ENCODE measurements around the gene ANKS1A.

The ANKS1A gene

GRCh38 chr6:35044761-35045421 is 155.8 kb downstream of the ANKS1A start:
- DNase-seq: no peak

- no peak for DNase-seq
Measured at GRCh38 chr6:35046103-35046502, 157.0 kb downstream of the ANKS1A start.

DNA sequence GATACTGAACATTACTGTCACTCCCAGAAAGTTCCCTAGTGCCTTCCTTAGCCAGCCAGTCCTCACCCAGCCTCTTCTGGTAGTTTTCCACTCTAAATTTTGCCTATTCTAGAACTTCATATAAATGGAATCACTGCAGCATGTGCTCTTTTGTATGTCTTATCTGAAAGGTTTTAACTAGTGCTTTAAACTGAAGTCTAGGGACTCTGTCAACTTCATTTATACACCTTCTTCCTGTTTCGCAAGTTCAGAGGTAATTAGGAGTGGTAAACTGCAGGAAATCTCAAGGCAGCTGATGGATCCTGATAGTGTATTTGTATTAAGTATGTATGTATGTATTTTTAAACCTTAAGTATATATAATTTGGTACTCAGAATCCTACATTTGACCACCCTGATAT is 157.8 kb downstream of the ANKS1A start:
- no peak for DNase-seq

DNA sequence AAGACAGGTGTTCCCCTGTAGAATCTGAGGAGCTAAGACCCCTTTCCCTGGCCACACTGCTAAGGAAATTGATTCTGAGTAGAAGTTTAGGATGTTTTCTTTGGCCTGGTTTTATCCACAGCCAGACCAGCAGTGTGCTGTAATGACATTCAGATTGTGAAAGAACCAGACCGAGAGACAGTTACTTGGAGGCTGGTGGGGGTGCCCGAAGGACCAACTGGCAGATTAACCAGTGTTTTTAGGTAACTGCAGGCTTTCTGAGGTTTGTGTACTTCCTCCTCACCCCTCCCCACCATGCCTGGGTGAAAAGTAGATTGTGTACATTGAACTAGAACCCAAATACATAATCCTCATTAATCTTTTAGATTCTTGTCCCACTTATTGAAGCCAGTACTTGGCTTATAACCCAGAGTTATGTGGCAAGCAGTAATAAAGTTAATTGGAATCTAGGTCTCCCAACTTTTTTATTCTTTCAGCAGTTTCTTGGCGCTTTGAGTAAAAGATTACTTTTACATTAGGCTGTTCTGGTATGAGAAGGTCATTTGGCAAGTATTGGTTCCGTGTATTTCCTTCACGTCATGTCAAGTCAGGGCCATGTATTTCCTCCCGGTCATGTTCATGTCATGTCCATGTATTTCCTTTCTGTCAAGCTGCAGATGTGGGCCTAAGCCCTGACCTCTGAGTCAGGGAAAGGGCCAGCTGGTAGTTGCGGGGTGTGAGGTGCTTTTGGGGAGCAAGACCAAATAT is 158.4 kb downstream of the ANKS1A start:
- DNase-seq: no peak

DNA sequence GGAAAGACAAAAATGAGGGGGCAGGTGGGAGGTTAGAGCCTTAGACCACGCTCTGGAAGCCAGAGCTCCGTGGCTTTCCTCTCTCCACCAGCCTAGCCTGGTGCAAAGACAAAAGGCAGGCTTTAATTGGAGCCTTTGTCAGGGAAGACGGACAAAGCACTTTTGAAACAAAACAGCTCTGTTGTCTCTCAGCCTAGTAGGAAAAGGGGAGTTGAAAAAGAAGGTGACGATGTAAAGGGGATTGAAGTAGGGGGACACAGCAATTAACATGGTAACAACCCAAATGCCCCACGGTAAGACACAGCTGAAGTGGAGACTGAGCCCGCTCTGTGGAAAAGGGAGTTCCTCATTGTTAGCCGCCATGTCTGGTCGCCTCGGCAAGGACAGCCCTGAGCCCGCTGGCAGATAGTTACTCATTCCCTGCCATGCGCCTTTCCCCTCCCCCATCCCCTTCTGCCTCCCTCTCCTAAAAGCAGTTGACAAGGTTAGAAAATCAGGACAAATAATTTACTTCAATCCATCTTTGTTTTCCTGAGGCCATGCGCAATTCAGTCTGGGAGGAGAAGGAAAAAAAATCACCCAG is 159.1 kb downstream of the ANKS1A start:
- DNase-seq: no peak

DNA sequence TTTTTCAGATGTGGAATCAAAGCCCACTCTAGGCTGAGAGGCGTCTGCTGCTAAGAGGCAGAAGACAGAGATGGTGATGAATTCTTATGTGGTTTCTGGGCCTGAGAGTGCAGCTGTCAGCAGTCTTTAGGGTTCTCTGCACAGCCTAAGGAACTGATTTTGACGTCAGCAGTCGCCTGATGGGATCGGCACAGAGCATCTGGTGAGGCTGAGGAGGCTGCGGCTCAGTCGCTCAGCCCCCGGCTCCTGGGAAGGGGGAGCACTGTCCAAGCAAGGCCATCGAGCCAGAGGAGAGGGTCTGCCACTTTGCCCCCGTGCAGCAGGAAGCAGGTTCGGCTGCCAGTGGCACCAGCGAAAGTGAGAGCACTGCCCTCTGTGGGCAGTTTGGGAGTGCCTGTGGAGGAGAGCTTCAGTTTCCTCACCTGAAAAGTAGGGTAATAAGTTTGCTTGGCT is 159.6 kb downstream of the ANKS1A start:
- peak; percentile 18 for DNase-seq

DNA sequence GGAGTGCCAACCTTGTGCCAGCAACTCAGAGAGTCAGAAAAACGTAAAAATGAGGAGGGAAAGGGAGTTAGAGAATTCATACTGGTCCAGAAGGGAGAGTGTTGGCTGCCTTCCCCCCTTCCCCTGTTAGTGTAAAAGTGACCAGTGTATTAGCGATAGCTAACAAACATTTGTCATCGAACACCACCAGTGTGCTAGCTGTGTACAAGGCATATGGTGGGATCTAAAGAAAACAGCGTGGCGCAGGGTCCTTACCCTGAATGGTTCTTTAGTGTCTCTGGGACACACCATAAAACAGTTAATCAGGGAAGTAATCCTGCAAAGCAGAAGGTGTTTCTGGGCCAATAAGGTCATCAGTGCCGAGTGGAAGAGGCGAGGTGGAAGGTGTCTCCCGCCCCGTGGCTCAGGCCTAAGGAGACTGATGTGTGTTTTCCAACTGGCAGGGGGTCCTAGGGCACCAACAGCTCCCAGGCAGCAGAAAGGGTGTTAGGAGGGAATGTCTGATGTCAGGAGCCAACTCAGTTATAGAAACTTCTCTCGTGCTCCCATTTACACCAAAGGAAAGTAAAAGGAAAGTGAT is 160.2 kb downstream of the ANKS1A start:
- no peak for DNase-seq

- no peak for DNase-seq
Measured at GRCh38 chr6:35049900-35050756, 161.1 kb downstream of the ANKS1A start.

DNA sequence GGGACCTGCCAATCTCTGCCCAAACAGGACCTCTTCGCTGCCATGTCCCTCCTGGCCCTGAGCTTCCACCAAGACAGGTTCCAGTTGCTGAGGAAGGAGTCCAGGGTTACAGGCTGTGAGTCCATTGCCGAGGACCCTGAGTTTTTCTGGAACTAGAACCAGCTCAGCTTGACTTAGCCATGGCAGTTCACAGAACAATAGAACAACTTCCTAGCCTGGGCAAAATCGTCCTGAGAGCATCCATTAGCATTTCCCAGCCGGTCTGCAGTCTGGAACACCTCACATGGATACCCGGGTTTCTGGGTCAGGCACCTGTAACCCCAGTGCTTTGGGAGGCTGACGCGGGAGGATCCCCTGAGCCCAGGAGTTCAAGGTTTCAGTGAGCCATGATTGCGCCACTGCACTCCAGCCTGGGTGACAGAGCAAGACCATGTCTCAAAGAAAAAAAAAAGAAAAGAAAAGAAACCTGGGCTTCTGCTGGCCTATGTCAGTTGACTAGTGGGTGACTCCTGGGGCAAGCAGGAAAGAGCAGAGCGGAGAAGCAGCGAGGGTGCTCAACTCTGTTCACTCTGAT is 161.8 kb downstream of the ANKS1A start:
- DNase-seq: no peak

DNA sequence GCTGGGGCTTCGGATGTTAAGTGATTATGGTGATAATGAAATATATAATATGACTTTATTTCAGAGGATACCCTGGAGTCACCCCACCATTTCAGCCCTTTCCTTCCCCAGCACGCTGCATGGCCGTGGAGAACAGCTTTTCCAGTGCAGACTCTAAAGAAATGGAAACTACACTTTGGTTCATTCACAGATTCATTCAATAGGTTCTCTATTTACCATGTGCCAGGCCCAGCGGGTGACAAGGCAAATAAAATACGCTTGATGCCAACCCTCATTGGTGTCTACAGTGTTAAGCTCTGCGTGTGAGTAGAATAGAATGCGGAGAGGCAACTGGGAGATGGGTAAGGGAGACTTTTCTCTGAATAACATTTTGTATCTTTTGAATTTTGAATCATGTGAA is 162.3 kb downstream of the ANKS1A start:
- no peak for DNase-seq

- DNase-seq: no peak
Measured at GRCh38 chr6:35051997-35052583, 163.0 kb downstream of the ANKS1A start.

DNA sequence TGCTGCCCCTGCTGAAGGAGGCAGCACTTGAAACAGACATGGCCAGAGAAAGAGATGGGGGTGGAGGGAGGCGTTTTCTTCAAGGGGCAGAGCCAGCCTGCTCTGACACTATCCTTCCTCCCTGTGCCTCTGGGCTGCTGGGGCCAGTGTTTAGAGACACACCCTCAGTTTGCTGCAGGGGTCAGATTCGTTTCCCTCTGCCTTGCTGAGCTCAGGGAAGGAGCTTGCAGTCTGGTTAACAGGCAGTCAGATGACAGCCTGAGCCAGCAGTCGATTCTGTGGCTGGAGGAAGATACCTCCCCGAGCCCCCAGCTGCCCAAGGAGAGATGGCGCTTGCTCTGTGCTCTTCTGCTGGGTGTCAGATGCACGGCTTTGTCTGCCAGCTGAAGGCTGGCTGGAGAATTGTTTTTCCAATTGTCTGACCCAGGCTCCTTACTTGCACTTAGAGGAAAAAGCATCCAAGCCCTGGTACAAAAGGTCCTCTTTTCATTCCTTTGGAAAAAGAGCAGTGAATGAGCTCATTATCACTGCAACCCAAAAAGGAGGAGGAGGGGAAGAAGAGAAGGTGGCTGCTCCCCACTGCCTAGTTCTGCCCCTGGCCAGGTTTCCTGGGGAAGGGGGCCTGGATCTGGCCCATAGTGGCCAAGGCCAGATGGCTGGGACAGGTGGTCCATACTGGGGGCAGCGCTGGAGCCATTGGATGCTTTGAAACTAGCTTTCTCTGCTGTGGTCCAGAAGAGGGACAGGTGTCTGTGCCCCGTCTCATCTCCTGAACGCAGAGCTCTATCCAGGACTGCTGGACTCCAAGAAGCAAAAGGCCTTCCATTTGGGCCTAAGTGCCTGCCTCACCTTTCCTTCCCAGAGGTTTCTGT is 163.9 kb downstream of the ANKS1A start:
- DNase-seq: no peak

DNA sequence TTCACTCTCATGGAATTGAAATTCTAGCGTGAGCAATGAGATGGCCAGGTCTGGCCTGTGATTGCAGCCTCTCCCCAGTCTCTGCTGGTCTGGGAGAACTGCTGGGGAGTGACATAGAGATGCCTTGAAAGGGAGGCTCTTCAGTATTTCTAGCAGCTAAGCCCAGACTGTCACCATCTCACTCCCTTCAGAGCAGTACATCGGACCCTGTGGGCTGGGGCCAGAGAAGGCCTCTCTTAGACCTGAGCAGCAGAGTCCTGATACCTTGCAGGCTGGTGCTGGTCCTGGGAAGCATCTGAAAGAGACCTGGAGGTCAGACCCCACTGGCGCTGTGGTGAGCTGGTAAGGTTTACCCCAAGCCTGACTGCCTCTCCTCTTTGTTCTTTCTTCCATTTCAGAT is 164.6 kb downstream of the ANKS1A start:
- DNase-seq: no peak

DNA sequence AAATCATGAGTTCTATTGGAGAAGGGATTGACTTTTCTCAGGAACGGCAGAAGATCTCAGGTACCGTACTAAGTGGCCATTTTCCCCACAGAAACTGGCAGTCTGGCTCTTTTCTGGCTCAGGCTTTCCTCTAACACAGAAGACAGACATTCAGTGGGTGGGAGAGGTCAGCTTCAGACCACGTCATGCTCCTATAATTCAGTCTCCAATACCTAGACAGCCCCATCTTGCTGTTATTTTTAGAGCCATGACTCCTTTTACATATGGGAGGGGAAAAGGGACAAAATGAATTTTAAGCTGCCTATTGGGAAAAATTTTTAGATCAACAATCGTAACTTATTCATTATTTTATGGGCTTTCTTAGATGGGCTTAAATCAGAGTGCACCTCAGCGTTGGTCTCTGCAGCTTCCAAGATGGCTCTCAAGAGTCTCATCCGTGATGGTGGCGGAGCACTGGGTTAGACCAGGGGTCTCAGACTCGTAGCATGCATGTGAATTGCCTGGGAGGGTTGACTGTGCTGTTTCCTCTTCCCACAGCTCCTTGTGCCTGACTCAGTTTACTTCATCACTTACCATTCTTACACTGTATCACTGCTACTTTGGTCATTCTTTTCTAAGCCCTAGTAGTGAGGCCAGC is 165.2 kb downstream of the ANKS1A start:
- DNase-seq: no peak

- no peak for DNase-seq
Measured at GRCh38 chr6:35054743-35055130, 165.7 kb downstream of the ANKS1A start.

DNA sequence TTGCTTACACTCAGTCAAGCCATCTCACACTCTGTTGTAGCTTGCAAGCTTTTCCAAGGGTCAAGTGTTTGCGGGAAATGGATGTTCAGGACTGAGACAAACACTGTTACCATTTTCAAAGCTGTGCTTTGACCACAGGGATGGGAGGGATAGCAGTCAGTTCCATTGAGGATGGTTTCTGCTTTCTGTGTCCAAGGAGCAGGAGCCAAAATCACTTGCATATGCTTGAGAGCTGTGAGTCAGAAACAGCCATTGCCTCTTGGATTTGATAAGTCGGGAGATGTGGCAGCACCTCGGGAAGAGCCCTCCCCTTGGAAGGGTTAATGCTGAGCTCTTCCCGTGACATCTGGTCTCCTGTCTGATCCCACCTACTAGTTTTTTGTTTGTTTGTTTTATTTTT is 166.8 kb downstream of the ANKS1A start:
- no peak for DNase-seq

GRCh38 chr6:35056952-35057351 is 167.9 kb downstream of the ANKS1A start:
- DNase-seq: no peak

- no peak for DNase-seq
Measured at GRCh38 chr6:35057449-35058357, 168.6 kb downstream of the ANKS1A start.

GRCh38 chr6:35058358-35058675 is 169.3 kb downstream of the ANKS1A start:
- no peak for DNase-seq

Data from activated CD4-positive, alpha-beta T cell treated with anti-CD3 and anti-CD28 coated beads, Interleukin-2, amount 50 U/mL, for 1 hour (primary cell).